KMS-11 (cell line): ENCODE results near the gene GRM5.
"Not testable (repeated sequence)": the region's sequence is repeated elsewhere in the genome, so short reads cannot be mapped to it uniquely, and the experiment has no call there.

ENCODE experiments used
- H2AFZ ChIP-seq: fragments of 200-600 bp; sonication (generic); 2 replicates; pipeline ENCODE4 v1.6.1; 2016; ENCODE audit warnings: antibody characterized with exemption, mixed run types, low read depth
- H3K27ac ChIP-seq: fragments of 200-600 bp; sonication (generic); 2 replicates; pipeline ENCODE4 v1.6.1; 2016; ENCODE audit warnings: mild to moderate bottlenecking, mixed run types
- H3K27me3 ChIP-seq: fragments of 200-600 bp; sonication (generic); 2 replicates; pipeline ENCODE4 v1.6.1; 2017; ENCODE audit warnings: mild to moderate bottlenecking, low read depth, mixed run types, moderate library complexity; ENCODE audit not compliant: insufficient read depth
- H3K36me3 ChIP-seq: fragments of 200-600 bp; sonication (generic); 2 replicates; pipeline ENCODE4 v1.6.1; 2017; ENCODE audit warnings: mild to moderate bottlenecking, mixed run types; ENCODE audit not compliant: insufficient read depth
- H3K4me1 ChIP-seq: fragments of 200-600 bp; sonication (generic); 2 replicates; pipeline ENCODE4 v1.6.1; 2016; ENCODE audit warnings: mild to moderate bottlenecking, low read depth, mixed run types; ENCODE audit not compliant: poor library complexity, severe bottlenecking
- H3K4me2 ChIP-seq: fragments of 200-600 bp; sonication (generic); 2 replicates; pipeline ENCODE4 v1.7.0; 2016; ENCODE audit warnings: mild to moderate bottlenecking, mixed run types
- H3K4me3 ChIP-seq: fragments of 200-600 bp; sonication (generic); IDR thresholded peaks from 2 replicates; pipeline ENCODE4 v1.6.1; 2017; ENCODE audit warnings: low read depth, low read length, mixed read lengths; ENCODE audit not compliant: insufficient read depth
- H3K79me2 ChIP-seq: fragments of 200-600 bp; sonication (generic); 2 replicates; pipeline ENCODE4 v1.6.1; 2016; ENCODE audit warnings: low read depth, mixed run types; ENCODE audit not compliant: insufficient read depth
- H3K9ac ChIP-seq: fragments of 200-600 bp; sonication (generic); 2 replicates; pipeline ENCODE4 v1.6.1; 2016; ENCODE audit warnings: mild to moderate bottlenecking, mixed run types
- H4K20me1 ChIP-seq: fragments of 200-600 bp; sonication (generic); 2 replicates; pipeline ENCODE4 v1.6.1; 2016; ENCODE audit warnings: mild to moderate bottlenecking, mixed run types; ENCODE audit not compliant: insufficient read depth
- CTCF ChIP-seq: fragments of 200-600 bp; sonication (generic); conservative IDR thresholded peaks from 2 replicates; pipeline ENCODE4 v1.6.1; 2017; ENCODE audit warnings: low read depth, mild to moderate bottlenecking, antibody characterized with exemption, low read length, moderate library complexity, mixed read lengths

Gene GRM5

GRCh38 chr11:89021339-89021738, 44.4 kb downstream of the GRM5 start:
- Histone ChIP-seq H3K27ac (no peak overlapping the region), H3K9ac (no peak overlapping the region), H3K27me3 (no peaks in the 10 kb centered on the region), H2AFZ (no peak overlapping the region), H3K4me3 (no peak overlapping the region), H3K4me1 (no peaks in the 10 kb centered on the region), H3K36me3 (no peaks in the 10 kb centered on the region), H3K79me2 (no peaks in the 10 kb centered on the region), H4K20me1 (no peaks in the 10 kb centered on the region), H3K4me2 (no peak overlapping the region)
- TF ChIP-seq CTCF = no peak

GRCh38 chr11:89019827-89020547, 45.8 kb downstream of the GRM5 start:
- not testable (repeated sequence) for H3K36me3 ChIP-seq, H3K27me3 ChIP-seq, H3K9ac ChIP-seq, H4K20me1 ChIP-seq, H2AFZ ChIP-seq, H3K4me3 ChIP-seq, H3K27ac ChIP-seq, H3K79me2 ChIP-seq, H3K4me1 ChIP-seq, H3K4me2 ChIP-seq

- no peak overlapping the region for H3K9ac ChIP-seq
- no peak overlapping the region for H2AFZ ChIP-seq
- H3K4me1 ChIP-seq = no peaks in the 10 kb centered on the region
- no peak overlapping the region for H3K4me2 ChIP-seq
- H3K27me3 ChIP-seq = no peaks in the 10 kb centered on the region
- no peak overlapping the region for H3K27ac ChIP-seq
- H3K4me3 ChIP-seq = no peak overlapping the region
- H3K36me3 ChIP-seq = no peaks in the 10 kb centered on the region
- no peak for TF ChIP-seq CTCF
- no peaks in the 10 kb centered on the region for H3K79me2 ChIP-seq
- no peaks in the 10 kb centered on the region for H4K20me1 ChIP-seq
Measured at GRCh38 chr11:89016214-89016613, 49.6 kb downstream of the GRM5 start.

GRCh38 chr11:89015614-89016013, 50.2 kb downstream of the GRM5 start:
- Histone ChIP-seq H3K27me3 (no peaks in the 10 kb centered on the region), H3K36me3 (no peaks in the 10 kb centered on the region)

GRCh38 chr11:89000852-89001251, 64.9 kb downstream of the GRM5 start:
- not testable (repeated sequence) for H3K4me1 ChIP-seq, H3K4me3 ChIP-seq, H4K20me1 ChIP-seq, H3K9ac ChIP-seq, H3K27me3 ChIP-seq, H3K79me2 ChIP-seq, H3K4me2 ChIP-seq, H2AFZ ChIP-seq, H3K36me3 ChIP-seq, H3K27ac ChIP-seq

More at GRCh38 chr11:89015614-89016013, 50.2 kb downstream of the GRM5 start:
- no peak for TF ChIP-seq CTCF
- no peak overlapping the region for H2AFZ ChIP-seq
- H3K9ac ChIP-seq = no peak overlapping the region
- H3K4me2 ChIP-seq = no peak overlapping the region
- no peaks in the 10 kb centered on the region for H3K79me2 ChIP-seq
- no peak overlapping the region for H3K27ac ChIP-seq
- no peaks in the 10 kb centered on the region for H4K20me1 ChIP-seq
- H3K4me1 ChIP-seq = no peaks in the 10 kb centered on the region
- no peak overlapping the region for H3K4me3 ChIP-seq
